GM12872 (cell line): ENCODE measurements around the gene SACM1L.

ENCODE experiments used
- CTCF ChIP-seq: IDR thresholded peaks from 3 replicates; pipeline ENCODE4 v1.5.1; 2011; ENCODE audit warnings: low read depth, mild to moderate bottlenecking, low read length, moderate library complexity; ENCODE audit not compliant: insufficient read depth

Gene SACM1L

GRCh38 chr3:45759851-45760250 lies 70.7 kb downstream of the SACM1L start:
- no peak for TF ChIP-seq CTCF

GRCh38 chr3:45760878-45761711 lies 71.9 kb downstream of the SACM1L start:
- TF ChIP-seq CTCF: peak; percentile 94

- no peak for TF ChIP-seq CTCF
Observed at GRCh38 chr3:45761831-45762230, 72.6 kb downstream of the SACM1L start.

GRCh38 chr3:45762647-45763302 lies 73.6 kb downstream of the SACM1L start:
- TF ChIP-seq CTCF: no peak

- TF ChIP-seq CTCF: no peak
Observed at GRCh38 chr3:45763303-45763675, 74.1 kb downstream of the SACM1L start.

GRCh38 chr3:45765266-45765851 lies 76.2 kb downstream of the SACM1L start:
- no peak for TF ChIP-seq CTCF

- no peak for TF ChIP-seq CTCF
Observed at GRCh38 chr3:45765958-45766357, 76.8 kb downstream of the SACM1L start.
